Endothelial cell of umbilical vein (primary cell): Measurements from ENCODE around the gene PPM1J. TPM values are rescaled to one million over a fixed set of nuclear protein-coding genes. Genes with fewer than 3 reads are reported as not detected.

ENCODE experiments used
- BruUV-seq: library from RNA; stranded (reverse); fragments of 400-500 nt; replicated peaks from 2 replicates; lab custom pipeline; 2021; lab: Mats Ljungman, UMichigan
- CTCF ChIA-PET: fragments of 300-600, 350-600 bp; sonication (Branson Sonifier 250); formaldehyde crosslinking; loops from one replicate; lab custom pipeline; 2021; ENCODE audit warnings: antibody characterized with exemption, inconsistent platforms; lab: Charles Lee
- POLR2A ChIA-PET: fragments of 300-600, 350-600 bp; sonication (Branson Sonifier 250); formaldehyde crosslinking; loops from one replicate; lab custom pipeline; 2021; ENCODE audit warnings: antibody characterized with exemption, inconsistent platforms; lab: Charles Lee
- DNase-seq: peaks from one replicate; pipeline ENCODE4 v3.0.0-alpha.2; 2011; ENCODE audit warnings: low read depth, low spot score
- FAIRE-seq: peaks from 2 replicates; lab custom pipeline; 2011; peaks lifted over from hg19 to GRCh38; lab: Jason Lieb, UNC
- H2AFZ ChIP-seq: 2 replicates; pipeline ENCODE4 v1.6.0; 2012; ENCODE audit warnings: low read depth, low read length, control low read depth, inconsistent platforms
- H3K27ac ChIP-seq: 2 replicates; pipeline ENCODE4 v1.5.1; 2011; ENCODE audit warnings: low read depth, mild to moderate bottlenecking, control low read depth, low read length, moderate library complexity; ENCODE audit not compliant: insufficient read depth
- H3K27me3 ChIP-seq, 2 experiments: 2 replicates each; pipeline versions ENCODE4 v1.6.0 to v1.6.1; 2011; ENCODE audit warnings: low read length in 2 of 2, mixed read lengths in 1 of 2; ENCODE audit not compliant: control insufficient read depth in 2 of 2, insufficient read depth in 2 of 2
- H3K36me3 ChIP-seq, 2 experiments: 2 replicates in 1 of 2; 3 replicates in 1 of 2; pipeline ENCODE4 v1.5.1; 2011; ENCODE audit warnings: low read length in 2 of 2, mild to moderate bottlenecking in 1 of 2, moderate library complexity in 1 of 2; ENCODE audit not compliant: control insufficient read depth in 2 of 2, insufficient read depth in 2 of 2; ENCODE audit errors: extremely low read depth in 1 of 2
- H3K4me1 ChIP-seq: 3 replicates; pipeline ENCODE4 v1.5.1; 2011; ENCODE audit warnings: mild to moderate bottlenecking, low read length; ENCODE audit not compliant: control insufficient read depth, insufficient read depth; ENCODE audit errors: extremely low read depth
- H3K4me2 ChIP-seq: 2 replicates; pipeline ENCODE4 v1.6.1; 2011; ENCODE audit warnings: low read length, control low read depth, mixed read lengths; ENCODE audit not compliant: insufficient read depth
- H3K4me3 ChIP-seq, 3 experiments: fragments of 200-600 bp in 1 of 3; sonication (generic), shearing (Covaris generic) in 1 of 3; replicated peaks in 1 of 3; 2 replicates each; pipeline ENCODE4 v1.5.1; 2011 to 2016; ENCODE audit warnings: control low read depth in 3 of 3, low read length in 3 of 3, mild to moderate bottlenecking in 2 of 3, inconsistent platforms in 1 of 3, low read depth in 1 of 3, moderate library complexity in 1 of 3; ENCODE audit not compliant: insufficient read depth in 1 of 3
- H3K79me2 ChIP-seq: 2 replicates; pipeline ENCODE4 v1.6.0; 2012; ENCODE audit warnings: low read length, inconsistent platforms; ENCODE audit not compliant: control insufficient read depth, insufficient read depth
- H3K9ac ChIP-seq: replicated peaks from 2 replicates; pipeline ENCODE3; 2011; ENCODE audit warnings: low read length, control low read depth; ENCODE audit not compliant: insufficient read depth; ENCODE audit errors: extremely low read depth
- H3K9me1 ChIP-seq: replicated peaks from 3 replicates; pipeline ENCODE4 v1.6.0; 2011; ENCODE audit warnings: mild to moderate bottlenecking, low read length; ENCODE audit not compliant: control insufficient read depth, insufficient read depth; ENCODE audit errors: extremely low read depth
- H3K9me3 ChIP-seq: replicated peaks from 2 replicates; pipeline ENCODE4 v1.5.1; 2012; ENCODE audit warnings: low read length, inconsistent platforms; ENCODE audit not compliant: control insufficient read depth, insufficient read depth
- H4K20me1 ChIP-seq: replicated peaks from 2 replicates; pipeline ENCODE3; 2011; ENCODE audit warnings: mild to moderate bottlenecking, low read length; ENCODE audit not compliant: control insufficient read depth, insufficient read depth; ENCODE audit errors: extremely low read depth
- EZH2 ChIP-seq: IDR thresholded peaks from 2 replicates; pipeline ENCODE4 v1.6.1; 2012; ENCODE audit warnings: borderline replicate concordance, low read depth, mild to moderate bottlenecking, moderate library complexity, low read length, inconsistent platforms; ENCODE audit not compliant: severe bottlenecking
- FOS ChIP-seq: IDR thresholded peaks from 2 replicates; pipeline ENCODE4 v1.6.1; 2011; ENCODE audit warnings: mild to moderate bottlenecking, low read length, moderate library complexity, borderline replicate concordance; ENCODE audit not compliant: insufficient read depth
- GATA2 ChIP-seq: IDR thresholded peaks from 2 replicates; pipeline ENCODE4 v1.7.0; 2011; ENCODE audit warnings: low read depth, mild to moderate bottlenecking, moderate library complexity, mixed read lengths, low read length; ENCODE audit not compliant: insufficient read length, insufficient read depth
- JUN ChIP-seq: IDR thresholded peaks from 2 replicates; pipeline ENCODE4 v1.6.1; 2011; ENCODE audit warnings: borderline replicate concordance, low read depth; ENCODE audit not compliant: insufficient read length, insufficient read depth
- MYC ChIP-seq: IDR thresholded peaks from one replicate; pipeline ENCODE4 v1.6.1; 2011; ENCODE audit warnings: mild to moderate bottlenecking, low read depth, low read length
- POLR2A ChIP-seq: IDR thresholded peaks from 2 replicates; pipeline ENCODE4 v1.6.1; 2012; ENCODE audit warnings: low read depth, mild to moderate bottlenecking, control low read depth, low read length
- POLR2AphosphoS5 ChIP-seq: IDR thresholded peaks from 2 replicates; pipeline ENCODE4 v1.6.1; 2012; ENCODE audit warnings: low read depth, mild to moderate bottlenecking, control low read depth, low read length, moderate library complexity; ENCODE audit not compliant: insufficient read depth
- dilution Hi-C: fragments of 300-500 bp; cut with MboI; formaldehyde crosslinking; loops from one replicate; pipeline ENCODE4 v1.15.0; 2019; ENCODE audit warnings: low sequenced_read_pairs; ENCODE audit not compliant: extremely low pct_ligation_motif_present
- intact Hi-C: fragments of 100-400 bp; cut with micrococcal nuclease; formaldehyde crosslinking; loops from one replicate; pipeline ENCODE4 v1.10.0; 2022
- polyA plus RNA-seq, 4 experiments: library from polyadenylated mRNA; depleted of rRNA in 3 of 4; stranded (reverse) in 3 of 4; unstranded in 1 of 4; fragments of >200 nt; gene quantifications; 2 replicates each; pipeline versions ENCODE4 v1.2.1 to v1.2.3, GENCODE V29; 2011 to 2012; ENCODE audit warnings: missing spikeins in 1 of 4
- total RNA-seq: library from RNA; stranded (reverse); gene quantifications from 2 replicates; pipeline ENCODE4 v1.2.3, GENCODE V29; 2021
- TF ChIP-seq, protein P1 (sequence below), 2 donors: IDR thresholded peaks; 1 replicate in 1 of 2; 2 replicates in 1 of 2; pipeline ENCODE4 v1.5.1; 2011; ENCODE audit warnings: low read length in 2 of 2, mild to moderate bottlenecking in 2 of 2, moderate library complexity in 2 of 2, control low read depth in 1 of 2, inconsistent platforms in 1 of 2, low read depth in 1 of 2; ENCODE audit not compliant: insufficient read depth in 1 of 2; ENCODE audit errors: extremely low read depth in 1 of 2
- TF ChIP-seq, protein P2 (sequence below): IDR thresholded peaks from 2 replicates; pipeline ENCODE4 v1.6.1; 2011; ENCODE audit not compliant: insufficient read depth, insufficient read length

PPM1J gene
- total and polyA plus RNA-seq, 2 donors (not counting 3 experiments of a cell fraction or from before 2014, with no cell fraction given) = 1.7 to 3.1 TPM

DNA sequence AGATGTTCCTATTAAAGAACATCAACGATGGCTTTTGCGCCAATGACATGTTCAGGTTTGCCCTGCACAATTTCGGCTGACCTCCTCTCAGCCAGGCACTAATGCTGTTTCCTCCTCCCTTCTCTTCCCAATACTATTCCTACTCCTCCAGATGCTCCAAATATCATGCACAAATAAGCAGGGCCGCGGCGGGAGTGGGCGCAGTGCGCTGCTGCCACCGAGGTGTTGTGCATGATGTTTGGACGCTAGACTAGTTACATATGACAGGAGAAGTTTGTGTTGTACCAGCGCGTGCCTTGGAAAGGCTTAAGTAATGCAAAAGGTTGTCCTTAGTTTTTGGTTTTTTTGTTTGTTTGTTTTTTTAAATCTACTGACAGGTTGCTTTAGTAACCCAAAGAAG lies 33.3 kb upstream of the PPM1J start:
- Histone ChIP-seq H3K27me3 (peaks cover 13 to 19% of the 10 kb centered on the region in 2 experiments), H3K9ac (no peak overlapping the region), H3K4me1 (peaks cover 7% of the 10 kb centered on the region), H3K4me3 (no peak overlapping the region), H3K4me2 (no peak overlapping the region), H3K36me3 (no peaks in the 10 kb centered on the region), H4K20me1 (no peaks in the 10 kb centered on the region), H3K9me3 (no peaks in the 10 kb centered on the region), H3K9me1 (no peaks in the 10 kb centered on the region), H3K27ac (no peak overlapping the region), H3K79me2 (no peaks in the 10 kb centered on the region), H2AFZ (no peak overlapping the region)
- dilution Hi-C loops (no loop called here), intact Hi-C loops (no loop called here)
- TF ChIP-seq FOS = no peak
- TF ChIP-seq EZH2 = no peak
- TF ChIP-seq MYC = no peak
- TF ChIP-seq JUN = no peak
- no peak for TF ChIP-seq POLR2A
- TF ChIP-seq, protein P1, sequence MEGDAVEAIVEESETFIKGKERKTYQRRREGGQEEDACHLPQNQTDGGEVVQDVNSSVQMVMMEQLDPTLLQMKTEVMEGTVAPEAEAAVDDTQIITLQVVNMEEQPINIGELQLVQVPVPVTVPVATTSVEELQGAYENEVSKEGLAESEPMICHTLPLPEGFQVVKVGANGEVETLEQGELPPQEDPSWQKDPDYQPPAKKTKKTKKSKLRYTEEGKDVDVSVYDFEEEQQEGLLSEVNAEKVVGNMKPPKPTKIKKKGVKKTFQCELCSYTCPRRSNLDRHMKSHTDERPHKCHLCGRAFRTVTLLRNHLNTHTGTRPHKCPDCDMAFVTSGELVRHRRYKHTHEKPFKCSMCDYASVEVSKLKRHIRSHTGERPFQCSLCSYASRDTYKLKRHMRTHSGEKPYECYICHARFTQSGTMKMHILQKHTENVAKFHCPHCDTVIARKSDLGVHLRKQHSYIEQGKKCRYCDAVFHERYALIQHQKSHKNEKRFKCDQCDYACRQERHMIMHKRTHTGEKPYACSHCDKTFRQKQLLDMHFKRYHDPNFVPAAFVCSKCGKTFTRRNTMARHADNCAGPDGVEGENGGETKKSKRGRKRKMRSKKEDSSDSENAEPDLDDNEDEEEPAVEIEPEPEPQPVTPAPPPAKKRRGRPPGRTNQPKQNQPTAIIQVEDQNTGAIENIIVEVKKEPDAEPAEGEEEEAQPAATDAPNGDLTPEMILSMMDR (IDR thresholded peaks at IDR 0.05; ENCODE audit: extremely low read depth in 1 of 2, insufficient read depth in 1 of 2, low read depth in 1 of 2, low read length in 2 of 2) = no peak
- no peak for TF ChIP-seq GATA2
- TF ChIP-seq, protein P2, sequence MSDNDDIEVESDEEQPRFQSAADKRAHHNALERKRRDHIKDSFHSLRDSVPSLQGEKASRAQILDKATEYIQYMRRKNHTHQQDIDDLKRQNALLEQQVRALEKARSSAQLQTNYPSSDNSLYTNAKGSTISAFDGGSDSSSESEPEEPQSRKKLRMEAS = no peak
- TF ChIP-seq POLR2AphosphoS5 = no peak
- FAIRE-seq (no peak), DNase-seq (no peak)
- CTCF ChIA-PET = no interaction called here
- POLR2A ChIA-PET = no interaction called here
- no TSS peak for BruUV-seq
